GM12801 (cell line): ENCODE data around the gene MYO9A.

Experiments
- TF ChIP-seq, protein P1 (sequence below): IDR thresholded peaks from one replicate; pipeline ENCODE4 v1.5.1; 2011; ENCODE audit warnings: control low read depth; ENCODE audit not compliant: insufficient read length; ENCODE audit errors: extremely low read depth

Gene MYO9A

DNA sequence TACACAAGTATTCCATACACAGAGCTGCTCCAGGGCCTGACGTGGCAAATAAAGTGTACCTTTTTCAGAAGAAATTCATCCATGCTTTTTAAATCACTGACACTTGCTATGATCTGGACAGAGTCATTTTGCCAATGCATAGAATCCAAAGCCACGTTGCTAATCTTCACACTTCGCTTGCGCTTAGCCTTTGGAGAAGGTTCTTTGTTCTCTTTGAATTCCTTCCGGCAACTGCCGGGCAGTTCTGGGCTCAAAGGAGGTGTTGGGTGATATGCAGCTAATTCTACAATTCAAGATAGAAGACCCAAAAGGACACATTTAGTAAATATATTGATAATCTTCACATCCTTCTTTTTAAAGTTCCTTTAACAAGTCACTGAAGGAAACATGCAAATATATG lies 237.7 kb downstream of the MYO9A start:
- TF ChIP-seq, protein P1, sequence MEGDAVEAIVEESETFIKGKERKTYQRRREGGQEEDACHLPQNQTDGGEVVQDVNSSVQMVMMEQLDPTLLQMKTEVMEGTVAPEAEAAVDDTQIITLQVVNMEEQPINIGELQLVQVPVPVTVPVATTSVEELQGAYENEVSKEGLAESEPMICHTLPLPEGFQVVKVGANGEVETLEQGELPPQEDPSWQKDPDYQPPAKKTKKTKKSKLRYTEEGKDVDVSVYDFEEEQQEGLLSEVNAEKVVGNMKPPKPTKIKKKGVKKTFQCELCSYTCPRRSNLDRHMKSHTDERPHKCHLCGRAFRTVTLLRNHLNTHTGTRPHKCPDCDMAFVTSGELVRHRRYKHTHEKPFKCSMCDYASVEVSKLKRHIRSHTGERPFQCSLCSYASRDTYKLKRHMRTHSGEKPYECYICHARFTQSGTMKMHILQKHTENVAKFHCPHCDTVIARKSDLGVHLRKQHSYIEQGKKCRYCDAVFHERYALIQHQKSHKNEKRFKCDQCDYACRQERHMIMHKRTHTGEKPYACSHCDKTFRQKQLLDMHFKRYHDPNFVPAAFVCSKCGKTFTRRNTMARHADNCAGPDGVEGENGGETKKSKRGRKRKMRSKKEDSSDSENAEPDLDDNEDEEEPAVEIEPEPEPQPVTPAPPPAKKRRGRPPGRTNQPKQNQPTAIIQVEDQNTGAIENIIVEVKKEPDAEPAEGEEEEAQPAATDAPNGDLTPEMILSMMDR: no peak

DNA sequence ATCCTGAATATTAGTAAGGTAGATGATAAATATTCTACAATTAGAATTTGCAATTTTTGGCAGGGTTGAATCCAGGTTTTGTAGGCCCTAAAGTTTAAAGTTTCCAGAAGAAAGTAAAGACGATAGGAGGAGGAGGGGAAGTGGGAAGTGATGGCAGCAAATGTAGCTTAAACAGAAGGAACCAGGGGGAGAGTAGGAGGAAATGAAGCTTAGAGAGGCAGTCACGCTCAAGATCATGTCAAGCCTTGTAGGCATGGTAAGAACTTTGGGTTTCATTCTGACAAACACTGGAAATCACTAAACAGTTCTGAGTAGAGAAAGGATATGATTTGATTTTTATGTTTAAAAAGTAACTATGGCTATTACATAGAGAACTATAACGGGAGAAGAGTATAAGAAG lies 243.7 kb downstream of the MYO9A start:
- TF ChIP-seq, protein P1: no peak

DNA sequence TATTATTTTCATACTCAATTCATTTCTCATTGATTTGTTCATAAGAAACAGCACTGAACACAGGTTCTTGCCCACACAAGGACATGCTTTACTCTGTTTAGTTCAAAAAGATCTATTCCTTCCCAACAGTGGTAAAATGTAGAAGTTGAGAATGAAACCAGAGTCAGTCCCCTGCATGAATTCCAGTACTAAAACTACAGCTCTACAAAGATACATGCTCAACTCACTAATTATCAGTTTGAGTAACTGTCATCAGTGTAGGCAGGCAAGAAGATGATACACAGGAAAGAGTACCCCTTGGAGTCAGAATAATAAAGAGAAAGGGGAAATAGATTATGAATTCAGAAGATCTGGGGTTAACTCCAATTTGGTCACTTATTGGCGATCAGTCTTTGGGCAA lies 264.4 kb downstream of the MYO9A start:
- TF ChIP-seq, protein P1: no peak

DNA sequence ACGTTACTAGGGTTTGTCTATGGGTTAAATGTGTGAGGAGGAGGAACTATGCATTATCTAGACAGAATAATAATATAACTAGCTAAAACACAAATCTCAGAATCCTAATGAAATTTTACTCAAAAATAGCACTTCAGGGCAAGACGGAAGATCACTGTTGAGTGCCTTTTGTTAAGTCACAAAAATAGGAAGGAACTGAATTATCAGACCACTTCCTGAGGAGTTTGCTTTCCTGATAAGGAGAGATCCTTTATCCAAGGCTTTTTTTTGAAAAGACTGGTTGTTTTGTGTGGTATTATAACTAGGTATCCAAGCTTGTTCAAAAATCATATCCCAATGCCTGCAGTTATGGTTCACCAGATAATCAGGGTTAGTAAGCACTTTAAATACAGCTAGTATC lies 273.0 kb downstream of the MYO9A start:
- TF ChIP-seq, protein P1: no peak

DNA sequence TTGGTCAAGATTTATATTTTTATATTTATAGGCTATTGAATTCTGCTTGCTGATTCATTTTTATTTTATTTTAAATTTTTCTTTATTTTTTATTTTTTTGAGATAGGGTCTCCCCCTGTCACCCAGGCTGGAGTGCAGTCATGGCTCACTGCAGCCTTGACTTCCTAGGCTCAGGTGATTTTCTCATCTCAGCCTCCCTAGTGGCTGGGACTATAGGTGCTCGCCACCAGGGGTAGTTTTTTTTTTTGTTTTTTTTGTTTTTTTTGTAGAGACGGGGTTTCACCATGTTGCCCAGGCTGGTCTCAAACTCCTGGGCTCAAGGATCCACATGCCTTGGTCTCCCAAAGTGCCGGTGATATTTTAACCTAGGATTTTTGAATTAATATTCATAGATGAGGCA lies 276.4 kb downstream of the MYO9A start:
- TF ChIP-seq, protein P1: no peak

DNA sequence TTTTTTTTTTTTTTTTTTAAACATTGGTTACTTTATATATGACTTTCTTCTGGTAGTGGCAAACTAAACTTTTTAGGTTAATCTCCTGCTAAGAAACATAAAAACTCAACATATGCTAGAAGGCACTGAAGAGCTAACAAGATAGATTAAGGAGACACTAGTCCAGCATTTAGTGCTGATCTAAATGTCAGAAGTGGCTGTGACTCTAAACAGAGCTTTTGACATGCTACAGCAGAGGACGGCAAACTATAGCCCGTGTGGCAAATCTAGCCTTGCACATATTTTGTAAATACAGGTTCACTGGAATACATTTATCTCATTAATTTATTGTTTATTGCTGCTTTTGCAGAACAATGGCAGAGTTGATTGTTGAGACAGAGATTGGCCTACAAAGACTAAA lies 287.0 kb downstream of the MYO9A start:
- TF ChIP-seq, protein P1: no peak

DNA sequence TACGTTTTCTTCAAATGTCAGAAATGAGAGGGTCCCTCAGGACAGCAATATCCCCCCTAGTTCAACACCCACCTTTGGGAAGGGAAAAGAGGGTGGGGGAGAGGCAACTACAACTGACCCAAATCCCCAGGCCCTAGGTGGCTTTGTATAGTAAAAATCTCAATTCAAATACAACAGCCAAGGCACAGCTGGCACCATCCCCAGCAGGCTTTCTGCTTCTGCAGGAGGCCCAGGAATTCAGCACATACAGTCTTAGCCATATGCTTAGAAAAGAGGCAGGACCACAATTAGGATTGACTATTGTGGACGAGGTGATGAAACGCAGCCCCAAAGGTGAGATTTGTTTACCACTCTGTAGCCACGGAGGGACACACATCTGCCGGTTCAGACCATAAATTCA lies 291.8 kb downstream of the MYO9A start:
- TF ChIP-seq, protein P1: no peak
